CD4-positive, alpha-beta T cell treated with Interleukin-17A for 1 hour (primary cell): ENCODE measurements around the gene GPR180.
A peak's percentile ranks its signal among the peaks of the same experiment; 100 is the strongest.

Source experiments
- DNase-seq: peaks from one replicate; pipeline ENCODE4 v3.0.0-alpha.2; 2020

Gene GPR180

GRCh38 chr13:94657167-94657566 lies 55.5 kb downstream of the GPR180 start:
- no peak for DNase-seq

GRCh38 chr13:94658926-94659597 lies 57.4 kb downstream of the GPR180 start:
- DNase-seq = no peak

- no peak for DNase-seq
These were observed 57.9 kb downstream of the GPR180 start for GRCh38 chr13:94659598-94659946.

- no peak for DNase-seq
These were observed 59.2 kb downstream of the GPR180 start for GRCh38 chr13:94660695-94661326.

- no peak for DNase-seq
These were observed 59.7 kb downstream of the GPR180 start for GRCh38 chr13:94661406-94661805.

GRCh38 chr13:94662274-94662945 lies 60.8 kb downstream of the GPR180 start:
- DNase-seq = no peak

- DNase-seq = no peak
These were observed 63.2 kb downstream of the GPR180 start for GRCh38 chr13:94664889-94665288.

GRCh38 chr13:94666065-94666464 lies 64.4 kb downstream of the GPR180 start:
- DNase-seq = no peak

- no peak for DNase-seq
These were observed 65.5 kb downstream of the GPR180 start for GRCh38 chr13:94667190-94667589.

- no peak for DNase-seq
These were observed 70.7 kb downstream of the GPR180 start for GRCh38 chr13:94672400-94672799.

- no peak for DNase-seq
These were observed 72.2 kb downstream of the GPR180 start for GRCh38 chr13:94673851-94674250.

- peak; percentile 41 for DNase-seq
These were observed 73.1 kb downstream of the GPR180 start for GRCh38 chr13:94674609-94675348.

- no peak for DNase-seq
These were observed 76.1 kb downstream of the GPR180 start for GRCh38 chr13:94677799-94678198.

GRCh38 chr13:94678845-94679244 lies 77.2 kb downstream of the GPR180 start:
- DNase-seq = no peak

GRCh38 chr13:94679614-94680013 lies 78.0 kb downstream of the GPR180 start:
- no peak for DNase-seq

GRCh38 chr13:94682229-94682628 lies 80.6 kb downstream of the GPR180 start:
- DNase-seq = no peak

GRCh38 chr13:94683409-94683808 lies 81.8 kb downstream of the GPR180 start:
- no peak for DNase-seq
